GM18873 (cell line): ENCODE measurements around the gene MX1.

ENCODE experiments used
- ATAC-seq: cut with Tn5 transposase; IDR thresholded peaks from one replicate; pipeline ENCODE4 v1.9.1; 2021; ENCODE audit warnings: mild to moderate bottlenecking, moderate library complexity, moderate number of reproducible peaks; ENCODE audit not compliant: unreplicated experiment, low FRiP score

Gene MX1

DNA sequence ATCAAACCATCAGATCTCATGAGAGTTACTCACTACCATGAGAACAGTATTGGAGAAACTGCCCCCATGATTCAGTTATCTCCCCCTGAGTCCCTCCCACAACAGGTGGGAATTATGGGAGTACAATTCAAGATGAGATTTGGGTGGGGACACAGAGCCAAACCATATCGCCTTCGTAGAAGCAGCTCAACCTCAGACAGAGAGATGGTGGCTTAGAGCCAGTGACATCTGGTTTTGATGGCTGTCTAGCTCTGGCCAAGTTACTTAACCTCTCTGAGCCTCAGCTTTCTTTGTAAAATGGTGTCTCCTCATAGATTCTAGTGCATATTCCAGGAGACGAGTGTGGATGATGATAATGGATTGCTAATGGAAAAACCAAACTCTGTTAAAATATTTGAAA, 27.2 kb downstream of the MX1 start:
- ATAC-seq = no peak

DNA sequence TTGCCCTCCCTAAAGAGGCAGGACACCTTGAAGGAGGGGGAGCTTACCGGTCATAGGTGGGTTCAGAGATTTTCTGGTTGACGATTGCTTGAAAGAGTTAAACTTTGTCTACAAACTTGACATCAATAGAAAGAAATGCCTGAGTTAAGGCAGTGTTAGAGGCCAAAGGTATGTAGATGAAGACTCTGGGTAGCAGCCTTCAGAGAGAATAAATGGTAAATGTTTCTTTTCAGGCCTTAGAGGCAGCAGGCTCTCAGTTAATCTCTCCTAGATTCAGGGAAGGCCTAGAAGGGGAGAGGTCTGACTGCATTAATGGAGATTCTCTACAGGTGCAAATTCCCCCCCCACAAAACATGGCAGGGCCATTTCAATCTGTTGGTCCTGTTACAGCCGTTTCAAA, 27.7 kb downstream of the MX1 start:
- no peak for ATAC-seq

DNA sequence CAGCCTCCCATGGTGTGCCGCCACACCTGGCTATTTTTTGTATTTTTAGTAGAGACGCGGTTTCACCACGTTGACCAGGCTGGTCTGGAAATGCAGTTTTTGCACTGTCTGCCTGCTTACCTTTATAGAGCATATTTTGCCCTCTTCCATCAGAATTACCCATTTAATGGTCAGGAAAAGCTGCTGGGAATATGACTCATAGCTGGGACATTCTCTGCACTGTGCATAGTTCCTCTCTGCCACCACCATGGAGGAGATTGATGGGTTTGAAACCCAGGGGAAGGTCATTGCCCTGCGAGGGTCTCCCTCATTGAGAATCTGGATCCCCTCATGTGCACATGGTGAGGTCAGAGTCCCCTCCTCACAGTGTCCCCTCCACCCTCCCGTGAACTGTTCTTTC, 32.1 kb downstream of the MX1 start:
- no peak for ATAC-seq

DNA sequence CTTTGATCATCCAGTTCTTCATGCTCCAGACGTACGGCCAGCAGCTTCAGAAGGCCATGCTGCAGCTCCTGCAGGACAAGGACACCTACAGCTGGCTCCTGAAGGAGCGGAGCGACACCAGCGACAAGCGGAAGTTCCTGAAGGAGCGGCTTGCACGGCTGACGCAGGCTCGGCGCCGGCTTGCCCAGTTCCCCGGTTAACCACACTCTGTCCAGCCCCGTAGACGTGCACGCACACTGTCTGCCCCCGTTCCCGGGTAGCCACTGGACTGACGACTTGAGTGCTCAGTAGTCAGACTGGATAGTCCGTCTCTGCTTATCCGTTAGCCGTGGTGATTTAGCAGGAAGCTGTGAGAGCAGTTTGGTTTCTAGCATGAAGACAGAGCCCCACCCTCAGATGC, 32.5 kb downstream of the MX1 start:
- ATAC-seq = no peak

DNA sequence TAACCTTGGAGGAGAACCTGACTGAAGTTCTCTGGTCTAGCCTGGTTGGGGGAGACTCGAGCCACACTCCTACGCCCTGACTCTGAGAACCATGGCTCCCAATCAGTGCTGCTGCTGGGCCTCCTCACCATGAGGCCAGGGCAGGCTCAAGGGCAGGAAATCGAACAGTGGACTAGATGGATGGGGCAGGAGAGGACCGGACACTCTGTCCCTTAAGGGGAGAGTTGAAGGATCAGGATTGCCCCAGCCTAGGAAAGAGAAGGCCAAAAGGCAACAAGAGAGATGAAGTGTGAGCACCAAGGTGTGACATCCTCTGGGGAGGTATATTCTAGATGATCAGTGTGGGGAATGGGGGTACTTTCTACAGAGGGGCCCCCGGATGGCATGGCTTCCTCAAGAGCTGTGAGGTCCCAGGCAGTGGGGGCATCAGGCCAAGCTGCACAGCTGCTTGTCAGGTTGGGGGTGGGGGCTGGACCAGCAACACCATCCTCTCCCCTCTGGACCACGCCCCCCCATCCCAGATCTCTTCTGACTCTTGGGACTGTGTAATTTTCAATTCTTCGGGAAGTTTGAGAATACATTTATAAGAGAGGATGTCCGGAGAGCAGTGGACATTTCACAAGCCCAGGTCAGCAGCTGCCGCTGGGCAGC, 34.0 kb downstream of the MX1 start:
- no peak for ATAC-seq

DNA sequence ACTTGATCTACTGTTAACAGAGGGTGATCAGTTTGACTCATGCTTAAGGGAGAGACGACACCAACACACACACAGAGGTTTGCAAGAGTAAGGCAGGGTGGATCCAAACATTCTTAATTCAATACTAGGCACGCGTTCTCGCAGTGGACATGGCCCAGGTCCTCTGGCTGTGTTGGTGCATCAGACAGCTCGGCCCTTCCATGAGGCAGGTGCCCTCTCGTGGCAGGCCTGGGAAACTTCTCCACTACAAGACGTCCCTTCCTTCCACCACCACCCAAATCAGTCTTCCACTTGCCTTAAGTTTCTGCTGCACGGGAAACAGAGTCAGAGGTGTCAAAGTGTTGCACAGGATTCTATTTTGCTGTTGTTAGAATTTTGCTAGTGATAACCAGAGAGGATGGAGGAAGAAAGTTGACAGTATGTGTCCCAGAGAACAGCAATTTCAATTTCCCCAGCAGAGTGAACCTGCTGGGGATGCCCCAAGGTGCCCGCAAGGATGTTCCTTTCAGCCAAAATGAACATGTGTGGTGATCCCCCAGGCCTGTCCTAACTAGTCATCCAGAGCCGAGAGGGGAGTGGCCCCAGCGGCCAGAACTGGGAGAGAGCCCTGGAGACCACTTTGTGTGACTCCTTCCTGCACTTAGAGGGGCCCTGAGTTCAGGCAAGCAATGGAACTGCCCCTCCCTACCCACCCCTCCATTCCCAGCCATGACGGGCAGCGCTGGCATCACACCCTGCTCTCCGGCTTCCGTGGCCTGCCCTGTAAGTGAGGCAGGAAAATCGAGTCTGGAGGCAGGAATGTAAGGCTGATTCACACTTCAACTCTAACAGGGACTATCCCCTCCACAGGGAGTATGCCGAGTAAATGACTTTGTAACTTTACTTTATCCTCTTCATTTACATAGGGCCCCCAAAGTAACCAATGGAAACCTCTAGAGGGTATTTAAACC, 34.8 kb downstream of the MX1 start:
- no peak for ATAC-seq

DNA sequence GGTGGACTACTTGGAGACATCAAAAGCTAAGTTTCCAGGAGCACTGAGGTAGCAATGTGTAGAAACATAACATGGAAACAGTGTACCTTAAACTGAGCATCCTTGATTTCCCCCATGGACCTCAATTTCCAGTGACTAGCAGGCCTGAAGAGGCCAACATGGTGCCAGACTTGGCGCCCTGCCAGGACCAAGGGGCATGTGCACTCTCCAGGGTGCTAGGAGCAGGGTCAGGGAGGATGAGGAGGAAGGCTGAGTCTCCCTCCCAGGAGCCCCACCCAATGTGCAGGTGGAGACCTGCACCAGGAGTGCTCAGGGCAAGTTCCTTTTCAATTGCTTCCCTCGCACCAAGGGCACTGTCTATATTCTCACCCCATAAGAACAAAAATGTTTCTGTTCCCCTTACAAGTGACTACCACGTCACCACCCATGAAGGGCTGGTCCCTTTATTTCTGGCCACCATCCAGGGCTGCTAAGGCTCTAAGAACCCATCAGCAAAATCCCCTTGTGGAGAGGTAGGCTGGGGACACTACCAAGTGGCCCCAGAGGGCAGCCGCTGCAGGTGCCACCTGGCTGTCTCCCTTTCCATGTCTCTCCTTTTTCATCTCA, 39.2 kb downstream of the MX1 start:
- ATAC-seq = no peak

DNA sequence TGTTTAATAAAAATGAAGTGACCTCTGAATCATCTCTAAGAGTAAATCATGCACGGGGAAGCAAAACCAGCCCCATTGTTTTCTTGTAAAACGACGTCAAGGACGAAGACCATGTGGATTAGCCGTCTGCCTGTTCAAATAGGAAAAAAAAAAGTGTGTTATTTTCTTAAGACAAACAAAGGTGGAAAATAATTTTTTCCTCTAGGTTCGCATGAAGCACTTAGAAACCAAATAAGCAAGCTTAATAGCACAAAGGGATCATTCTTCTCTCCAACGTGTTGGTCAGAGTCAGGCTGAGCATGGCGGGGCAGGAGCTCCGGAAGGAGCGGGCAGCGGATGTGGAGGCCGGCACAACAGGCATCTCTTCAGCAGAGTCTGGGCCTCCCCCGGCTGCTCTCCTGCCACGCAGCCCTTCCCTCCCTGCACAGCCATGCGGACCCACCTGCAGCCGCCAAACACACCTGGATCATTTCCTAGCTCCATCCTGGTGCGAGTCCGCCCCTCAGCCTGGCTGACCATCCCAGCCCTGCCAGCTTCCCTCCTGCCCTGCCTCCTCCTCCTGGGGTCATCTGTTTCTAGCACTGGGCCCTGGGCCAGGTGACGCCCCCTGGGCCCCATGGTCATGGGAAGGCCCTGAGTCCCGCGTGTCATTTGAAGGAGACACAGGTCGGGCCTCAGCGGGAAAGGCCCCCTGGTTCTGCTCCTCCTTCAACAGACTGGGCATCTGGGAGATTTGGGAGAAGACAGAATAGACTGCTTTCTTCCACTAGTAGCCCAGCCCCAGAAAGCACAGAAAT, 40.2 kb downstream of the MX1 start:
- no peak for ATAC-seq

DNA sequence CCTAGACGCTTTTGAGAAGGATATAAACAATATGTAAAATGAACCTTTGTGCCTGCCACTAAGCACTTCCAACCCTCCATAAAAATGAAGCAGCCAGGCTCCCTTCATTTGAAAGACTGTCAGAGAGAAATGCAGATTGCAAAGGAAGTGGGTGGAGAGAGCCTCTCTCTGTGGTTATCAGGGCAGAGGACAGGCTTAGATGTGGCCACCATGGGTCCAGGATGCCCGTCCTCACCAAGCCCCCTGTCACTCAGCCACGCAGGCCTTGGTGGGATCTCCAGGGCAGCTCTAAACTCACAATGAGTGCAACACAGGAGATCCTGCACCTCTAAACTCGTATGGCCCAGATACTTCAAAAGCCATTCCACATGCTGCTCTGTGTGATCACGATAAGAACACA, 44.0 kb downstream of the MX1 start:
- ATAC-seq = no peak

DNA sequence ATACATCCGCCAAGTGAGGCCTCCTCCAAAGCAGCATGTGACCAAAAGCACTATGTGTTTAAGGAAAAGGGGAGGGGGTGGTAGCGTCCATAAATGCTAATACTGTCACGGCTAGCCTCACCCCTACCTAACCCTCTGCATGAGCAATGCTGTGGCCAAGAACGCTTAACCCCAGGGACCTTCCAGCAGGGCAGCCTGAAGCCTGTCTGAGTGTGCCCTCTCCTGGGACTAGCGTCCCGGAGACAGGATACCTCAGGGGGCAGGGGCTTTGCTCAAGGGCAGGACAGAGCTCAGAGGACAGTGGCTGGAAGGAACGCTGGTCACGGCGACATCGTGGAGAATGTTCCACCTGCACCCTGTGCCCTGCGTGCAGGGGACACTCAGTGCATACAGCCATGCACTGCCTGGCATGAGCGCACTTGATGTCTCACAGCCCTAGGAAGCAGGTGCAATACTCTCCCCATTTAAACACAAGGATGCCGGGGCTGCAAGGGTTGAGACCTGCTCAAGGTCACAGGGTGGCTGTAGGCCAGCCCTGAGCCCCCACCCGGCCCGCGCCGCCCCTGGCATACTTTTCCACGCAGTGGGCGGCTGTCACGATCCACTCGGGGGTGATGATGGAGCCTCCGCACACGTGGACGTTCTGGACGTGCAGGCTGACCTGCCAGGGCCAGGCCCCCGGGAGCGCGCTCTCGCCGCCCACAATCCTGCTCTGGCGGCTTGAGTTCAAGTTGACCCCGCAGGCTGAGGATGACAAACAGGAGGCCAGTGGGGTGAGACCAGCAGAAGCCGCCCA, 46.9 kb downstream of the MX1 start:
- ATAC-seq = no peak

DNA sequence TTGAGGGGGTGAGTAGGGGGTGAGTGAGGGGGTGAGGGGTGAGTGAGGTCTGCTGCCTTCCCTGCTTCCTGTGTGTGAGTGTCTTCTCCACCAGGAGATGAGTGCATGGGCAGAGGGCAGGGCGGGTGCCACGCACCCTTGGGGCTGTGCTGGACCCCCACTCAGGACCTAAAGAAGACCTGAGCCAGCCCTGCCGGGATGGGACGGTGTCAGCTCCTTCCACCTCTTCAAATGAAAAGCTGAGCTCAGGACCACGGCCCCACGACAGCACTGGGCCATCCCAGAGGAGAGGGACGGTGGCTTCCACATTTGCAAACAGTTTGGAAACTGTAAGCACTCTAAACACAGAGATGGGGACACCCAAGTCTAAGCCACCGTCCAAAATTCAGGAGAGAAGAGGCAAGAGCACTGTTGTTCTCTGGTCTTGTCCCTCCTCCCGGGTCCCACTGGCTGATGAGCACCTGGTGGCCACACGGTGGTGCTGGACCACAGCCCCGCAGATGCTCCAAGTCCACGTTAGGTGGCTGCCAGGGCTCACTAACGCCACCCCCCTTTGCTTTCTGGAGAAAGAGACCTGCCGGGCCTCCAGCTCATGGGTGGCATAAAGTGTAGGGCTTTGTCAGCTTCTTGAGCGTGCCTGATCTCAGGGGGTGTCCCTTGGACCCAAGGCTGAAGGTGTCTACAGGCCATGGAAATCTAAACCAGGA, 49.8 kb downstream of the MX1 start:
- no peak for ATAC-seq

DNA sequence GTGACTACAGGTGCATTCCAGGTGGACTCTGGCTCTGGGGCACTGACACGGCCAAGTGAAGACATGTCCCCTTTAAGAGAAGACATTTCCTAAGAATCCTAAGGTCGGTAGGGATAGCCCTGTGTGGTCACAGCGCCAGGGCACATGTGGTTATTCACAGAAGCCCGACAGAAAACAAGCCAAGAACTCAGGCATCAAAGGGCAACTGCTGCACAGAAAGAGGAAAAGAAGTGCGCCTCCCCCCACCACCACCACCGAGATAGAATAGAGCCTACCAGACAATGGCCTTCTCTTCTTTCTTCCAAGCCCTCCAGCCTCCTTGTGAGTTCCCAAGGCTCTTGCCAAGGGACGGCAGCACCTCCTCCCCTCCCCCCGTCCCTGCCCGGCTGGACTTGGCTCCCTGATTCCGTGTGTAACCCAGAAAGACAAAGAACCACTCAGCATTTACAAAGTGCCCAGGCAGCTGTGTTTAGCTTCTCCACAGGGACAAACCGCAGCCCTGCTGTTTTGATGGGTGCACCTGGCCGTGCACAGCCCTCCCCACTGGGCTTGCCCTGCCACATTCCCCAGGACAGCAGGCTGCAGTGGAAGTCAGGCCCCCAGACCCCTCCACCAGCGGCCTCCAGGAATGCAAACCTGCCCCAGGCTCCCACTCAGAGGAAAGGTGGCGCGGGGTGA, 51.7 kb downstream of the MX1 start:
- no peak for ATAC-seq

DNA sequence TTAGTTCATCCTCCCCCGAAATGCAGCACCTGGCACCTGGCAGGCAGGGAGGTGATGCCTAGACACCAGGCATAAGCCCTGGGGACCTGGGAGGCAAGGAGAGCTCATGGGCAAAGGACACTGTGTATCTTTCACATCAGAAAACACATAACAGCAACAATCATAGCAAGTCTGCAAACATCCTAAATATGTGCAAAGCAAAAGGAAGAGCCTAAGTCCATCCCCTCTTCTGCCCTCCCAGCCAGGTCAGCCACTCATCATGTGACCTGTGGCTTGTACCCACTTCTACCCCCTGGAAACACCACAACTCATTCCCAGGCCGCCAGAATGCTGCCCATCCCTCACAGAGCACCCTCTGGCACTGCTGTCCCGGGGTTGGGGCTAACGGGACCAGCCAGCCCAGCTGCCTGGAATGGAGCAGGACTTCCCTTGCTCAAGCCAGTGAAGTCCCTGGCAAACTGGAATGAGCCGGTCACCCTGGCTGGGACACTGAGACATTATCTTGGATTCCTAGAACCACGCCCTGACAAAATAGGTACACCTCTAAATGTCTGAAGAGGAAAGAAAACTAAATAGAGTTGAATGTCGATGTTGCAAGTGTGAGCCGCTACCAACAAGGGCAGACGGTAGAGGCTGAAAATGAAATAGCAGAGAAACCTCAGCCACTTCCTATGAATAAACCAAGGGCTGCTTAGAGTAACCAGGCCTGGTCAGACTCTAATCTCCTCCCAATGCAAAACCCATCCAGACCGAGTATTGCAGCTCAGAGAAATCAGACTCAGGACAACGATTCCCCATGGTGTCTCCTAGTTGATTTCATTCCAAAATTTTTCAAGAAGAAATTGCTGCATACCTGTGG, 52.5 kb downstream of the MX1 start:
- ATAC-seq = no peak

DNA sequence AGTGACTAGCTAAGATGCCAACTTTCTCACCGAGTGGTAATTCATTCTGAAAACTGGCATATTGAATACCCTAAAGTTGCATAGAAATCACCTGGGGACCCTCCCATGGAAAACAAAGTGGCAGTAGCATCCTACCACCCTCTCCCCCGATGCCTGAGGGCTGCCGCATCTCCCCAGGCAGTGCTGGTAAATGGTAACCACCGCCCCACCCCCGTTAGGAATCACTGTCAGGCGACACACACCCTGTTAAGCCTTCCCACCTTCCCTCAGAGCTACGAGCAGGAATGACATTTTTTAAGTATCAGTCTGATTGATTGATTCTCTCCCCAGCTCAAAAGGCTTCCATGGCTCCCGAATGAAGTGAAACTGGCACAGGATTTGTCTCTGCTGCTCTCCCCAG, 53.6 kb downstream of the MX1 start:
- ATAC-seq = no peak

DNA sequence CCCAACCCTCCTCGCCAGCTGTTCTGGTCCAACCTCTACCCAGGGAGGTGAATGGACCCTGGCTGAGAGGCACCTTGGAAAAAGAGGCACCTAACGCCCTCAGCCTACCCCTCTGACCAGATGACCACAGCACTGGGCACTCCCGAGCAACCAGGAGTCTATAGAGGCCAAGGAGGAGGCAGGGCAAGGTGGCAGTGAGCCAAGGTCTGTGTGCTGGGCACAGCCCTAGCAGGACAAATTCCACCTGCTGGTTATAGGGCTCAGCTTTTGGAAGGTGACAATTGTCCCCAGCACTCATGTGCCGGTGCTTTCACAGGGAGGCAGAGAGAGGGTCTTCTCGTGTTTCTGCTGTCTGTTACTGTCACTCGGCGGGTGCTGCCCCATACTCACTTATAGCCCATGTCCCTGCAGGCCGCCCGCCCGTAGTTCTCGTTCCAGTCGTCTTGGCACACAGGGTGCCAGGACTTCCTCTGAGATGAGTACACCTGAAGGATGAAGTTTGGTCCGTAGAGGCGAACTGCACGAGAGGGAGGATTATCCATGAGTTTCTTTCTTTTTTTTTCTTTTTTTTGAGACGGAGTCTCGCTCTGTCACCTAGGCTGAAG, 54.1 kb downstream of the MX1 start:
- no peak for ATAC-seq

DNA sequence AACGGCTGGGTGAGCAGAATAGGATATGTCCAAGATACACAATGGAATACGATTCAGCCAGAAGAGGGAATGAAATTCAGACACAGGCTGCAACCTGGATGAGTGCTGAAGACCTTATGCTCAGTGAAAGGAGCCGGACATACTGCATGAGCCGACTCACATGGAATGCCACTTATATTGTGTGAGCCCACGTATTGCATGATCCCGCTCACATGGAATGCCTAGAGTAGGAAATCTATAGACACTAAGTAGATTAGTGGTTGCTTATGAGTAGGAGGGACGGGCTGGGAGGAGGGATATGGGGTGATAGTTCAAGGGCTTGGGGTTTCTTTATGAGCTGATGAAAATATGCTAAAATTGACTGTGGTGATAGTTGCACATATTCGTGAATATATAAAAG, 55.2 kb downstream of the MX1 start:
- ATAC-seq = no peak

DNA sequence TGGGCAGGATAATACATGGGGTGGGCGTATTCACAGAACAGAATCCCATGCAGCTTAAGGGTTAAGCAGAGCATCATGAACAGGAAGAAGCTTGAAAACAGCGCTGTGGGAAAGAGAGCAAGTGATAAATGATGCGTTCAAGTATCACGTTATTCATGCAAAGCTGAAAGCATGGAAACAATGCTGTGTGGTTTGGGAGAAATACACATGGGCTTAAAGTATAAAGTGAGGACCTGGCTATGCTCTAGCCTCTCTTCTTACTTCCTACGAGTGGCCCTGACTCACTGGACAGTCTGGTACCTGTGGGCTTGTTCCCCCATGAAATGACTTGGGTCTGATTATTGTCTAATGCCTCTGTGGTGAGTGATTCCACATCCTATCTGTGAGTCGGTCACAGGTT, 56.3 kb downstream of the MX1 start:
- no peak for ATAC-seq

DNA sequence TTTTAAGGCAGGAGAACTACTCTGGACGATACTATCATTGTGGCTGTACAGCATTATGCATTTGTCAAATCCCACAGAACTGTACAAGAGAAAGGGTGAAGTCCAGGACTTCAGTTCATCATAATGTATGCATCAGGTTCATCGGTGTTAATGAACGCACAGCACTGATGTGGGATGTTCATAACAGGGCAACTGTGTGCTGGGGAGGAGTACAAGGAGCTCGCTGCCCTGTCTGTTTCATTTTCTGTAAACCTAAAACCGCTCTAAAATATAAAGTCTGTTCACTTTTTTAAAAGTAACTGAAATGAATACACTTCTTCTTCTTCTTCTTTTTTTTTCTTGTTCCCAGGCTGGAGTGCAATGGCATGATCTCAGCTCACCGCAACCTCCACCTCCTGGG, 56.9 kb downstream of the MX1 start:
- ATAC-seq = no peak
